SK-N-SH (cell line): Measurements from ENCODE around the gene C3. TPM values are rescaled to one million over a fixed set of nuclear protein-coding genes. Genes with fewer than 3 reads are reported as not detected.

Source experiments
- CTCF ChIA-PET: fragments of 300-600, 350-600 bp; formaldehyde crosslinking; extraction: SDS; loops from one replicate; lab custom pipeline; 2021; lab: Yijun Ruan, JAX
- POLR2A ChIA-PET: fragments of 350-600 bp; sonication (Branson Sonifier 250); formaldehyde crosslinking; extraction: SDS; loops from one replicate; lab custom pipeline; 2020; ENCODE audit warnings: antibody characterized with exemption, inconsistent platforms; lab: Yijun Ruan, JAX
- DNase-seq: peaks from one replicate; pipeline ENCODE4 v3.0.0; 2012
- H2AFZ ChIP-seq: fragments of 200-600 bp; sonication (generic); 2 replicates; pipeline ENCODE4 v1.8.1; 2016; ENCODE audit warnings: antibody characterized with exemption, mild to moderate bottlenecking, low read depth
- H3F3A ChIP-seq: fragments of 200-600 bp; sonication (generic); replicated peaks from 2 replicates; pipeline ENCODE3; 2016; ENCODE audit warnings: antibody characterized with exemption, mild to moderate bottlenecking; ENCODE audit not compliant: insufficient read depth
- H3K27ac ChIP-seq, 2 experiments: fragments of 200-500 bp in 1 of 2; fragments of 200-600 bp in 1 of 2; sonication (Bioruptor generic) in 1 of 2; sonication (generic), shearing (Covaris generic) in 1 of 2; 2 replicates each; pipeline versions ENCODE4 v1.5.1 to v1.6.1; 2014 to 2016; ENCODE audit warnings: low read depth in 2 of 2, inconsistent platforms in 1 of 2, low read length in 1 of 2, mild to moderate bottlenecking in 1 of 2, mixed read lengths in 1 of 2
- H3K27me3 ChIP-seq: fragments of 200-600 bp; sonication (generic), shearing (Covaris generic); 2 replicates; pipeline ENCODE4 v1.6.1; 2016; ENCODE audit warnings: mixed run types; ENCODE audit not compliant: insufficient read depth
- H3K36me3 ChIP-seq, 2 experiments: fragments of 200-500 bp in 1 of 2; fragments of 200-600 bp in 1 of 2; sonication (Bioruptor generic) in 1 of 2; sonication (generic) in 1 of 2; replicated peaks in 1 of 2; 2 replicates each; pipeline versions ENCODE3 to v1.5.1; 2014 to 2016; ENCODE audit warnings: low read length in 1 of 2, mild to moderate bottlenecking in 1 of 2; ENCODE audit not compliant: insufficient read depth in 2 of 2, control insufficient read depth in 1 of 2
- H3K4me1 ChIP-seq, 2 experiments: fragments of 200-500 bp in 1 of 2; fragments of 200-600 bp in 1 of 2; sonication (Bioruptor generic) in 1 of 2; sonication (generic), shearing (Covaris generic) in 1 of 2; 2 replicates each; pipeline versions ENCODE4 v1.5.1 to v1.6.1; 2014 to 2016; ENCODE audit warnings: low read depth in 1 of 2, low read length in 1 of 2, mixed run types in 1 of 2; ENCODE audit not compliant: insufficient read depth in 2 of 2, control insufficient read depth in 1 of 2
- H3K4me2 ChIP-seq: fragments of 200-600 bp; sonication (generic), shearing (Covaris generic); 2 replicates; pipeline ENCODE4 v1.6.1; 2017; ENCODE audit warnings: mixed run types
- H3K4me3 ChIP-seq, 2 experiments: fragments of 200-500 bp in 1 of 2; fragments of 200-600 bp in 1 of 2; sonication (Bioruptor generic) in 1 of 2; sonication (generic), shearing (Covaris generic) in 1 of 2; 2 replicates each; pipeline versions ENCODE4 v1.5.1 to v1.8.1; 2014 to 2016; ENCODE audit warnings: low read depth in 2 of 2, inconsistent platforms in 1 of 2, low read length in 1 of 2, mild to moderate bottlenecking in 1 of 2, mixed read lengths in 1 of 2, moderate library complexity in 1 of 2
- H3K79me2 ChIP-seq: fragments of 200-600 bp; sonication (generic); 2 replicates; pipeline ENCODE4 v1.8.1; 2017; ENCODE audit warnings: mild to moderate bottlenecking; ENCODE audit not compliant: insufficient read depth
- H3K9ac ChIP-seq: fragments of 200-600 bp; sonication (generic); 2 replicates; pipeline ENCODE4 v1.6.1; 2017; ENCODE audit warnings: mixed run types
- H3K9me2 ChIP-seq: fragments of 200-600 bp; sonication (generic); 2 replicates; pipeline ENCODE4 v1.6.1; 2017; ENCODE audit warnings: mixed run types
- H3K9me3 ChIP-seq: fragments of 200-600 bp; sonication (generic); 2 replicates; pipeline ENCODE4 v1.6.1; 2017; ENCODE audit warnings: mixed run types, mild to moderate bottlenecking, moderate library complexity
- H4K20me1 ChIP-seq: fragments of 200-600 bp; sonication (generic); 2 replicates; pipeline ENCODE4 v1.6.1; 2017; ENCODE audit warnings: mild to moderate bottlenecking, mixed run types; ENCODE audit not compliant: insufficient read depth
- ELF1 ChIP-seq: IDR thresholded peaks from 2 replicates; pipeline ENCODE4 v1.4.0; 2012
- GABPA ChIP-seq: IDR thresholded peaks from 2 replicates; pipeline ENCODE4 v1.4.0; 2012; ENCODE audit warnings: low read depth, mild to moderate bottlenecking
- GATA2 ChIP-seq: sonication (generic); formaldehyde crosslinking; IDR thresholded peaks from 2 replicates; pipeline ENCODE4 v1.5.0; 2020; ENCODE audit warnings: mild to moderate bottlenecking, missing genetic modification reagents
- MAX ChIP-seq: IDR thresholded peaks from 2 replicates; pipeline ENCODE4 v1.4.0; 2012; ENCODE audit warnings: low read depth
- MXI1 ChIP-seq: IDR thresholded peaks from 2 replicates; pipeline ENCODE4 v1.6.1; 2012; ENCODE audit warnings: mild to moderate bottlenecking, low read depth, low read length, improper control_type of control experiment
- NRF1 ChIP-seq: IDR thresholded peaks from 2 replicates; pipeline ENCODE4 v1.6.1; 2012; ENCODE audit warnings: low read depth, mild to moderate bottlenecking, low read length
- PBX3 ChIP-seq: IDR thresholded peaks from 2 replicates; pipeline ENCODE4; 2012
- POLR2AphosphoS5 ChIP-seq: IDR thresholded peaks from 2 replicates; pipeline ENCODE4 v1.6.1; 2012; ENCODE audit warnings: low read depth, low read length
- RAD21 ChIP-seq: IDR thresholded peaks from 2 replicates; pipeline ENCODE4 v1.6.1; 2012; ENCODE audit warnings: mild to moderate bottlenecking, low read length
- SIN3A ChIP-seq: IDR thresholded peaks from 2 replicates; pipeline ENCODE4 v1.6.1; 2012; ENCODE audit warnings: low read depth, mild to moderate bottlenecking, low read length, moderate library complexity, borderline replicate concordance
- SMC3 ChIP-seq: IDR thresholded peaks from 2 replicates; pipeline ENCODE4 v1.6.1; 2012; ENCODE audit warnings: low read depth, low read length, improper control_type of control experiment
- TAF1 ChIP-seq: IDR thresholded peaks from 2 replicates; pipeline ENCODE4 v1.6.1; 2012; ENCODE audit warnings: low read depth, mild to moderate bottlenecking, low read length, moderate library complexity, borderline replicate concordance
- TCF12 ChIP-seq: IDR thresholded peaks from 2 replicates; pipeline ENCODE4 v1.4.0; 2012
- TEAD4 ChIP-seq: IDR thresholded peaks from 2 replicates; pipeline ENCODE4 v1.4.0; 2012; ENCODE audit warnings: mild to moderate bottlenecking, borderline replicate concordance; ENCODE audit not compliant: insufficient read depth
- USF1 ChIP-seq: IDR thresholded peaks from 2 replicates; pipeline ENCODE4 v1.4.0; 2012; ENCODE audit warnings: low read depth, borderline replicate concordance
- YY1 ChIP-seq: IDR thresholded peaks from 2 replicates; pipeline ENCODE4 v1.4.0; 2012; ENCODE audit warnings: low read depth, mild to moderate bottlenecking
- ZBTB33 ChIP-seq: IDR thresholded peaks from 2 replicates; pipeline ENCODE4 v1.4.0; 2012; ENCODE audit warnings: low read depth, borderline replicate concordance
- WGBS: methylation state at CpG from one replicate; pipeline ENCODE4 v1.1.6; 2017; ENCODE audit warnings: low lambda C conversion rate; 5-methylcytosine and 5-hydroxymethylcytosine counted together
- polyA plus RNA-seq, 3 experiments: library from polyadenylated mRNA; depleted of rRNA; stranded (reverse); fragments of >200 nt; gene quantifications; 2 replicates each; pipeline ENCODE4 v1.2.3, GENCODE V29; 2012

C3 gene
- polyA plus RNA-seq, 1 of the 3 experiments (the other 2 are of a cell fraction) = 0.67 TPM

GRCh38 chr19:6717441-6717971 is 2.9 kb downstream of the C3 start:
- no peak for TF ChIP-seq ELF1
- TF ChIP-seq SIN3A = no peak
- no peak for TF ChIP-seq ZBTB33
- TF ChIP-seq YY1 = no peak
- no peak for TF ChIP-seq MAX
- TF ChIP-seq SMC3 = no peak
- no peak for TF ChIP-seq NRF1
- TF ChIP-seq MXI1 = no peak
- TF ChIP-seq RAD21 = no peak
- TF ChIP-seq POLR2AphosphoS5 = no peak
- TF ChIP-seq USF1 = no peak
- no peak for TF ChIP-seq GATA2 (CRISPR knock-in tag)
- no peak for TF ChIP-seq TAF1
- TF ChIP-seq TCF12 = no peak
- no peak for TF ChIP-seq GABPA
- no peak for TF ChIP-seq TEAD4
- TF ChIP-seq PBX3 = no peak
- H3K27me3 ChIP-seq = peaks cover 23% of the 10 kb centered on the region
- DNase-seq = no peak
- H4K20me1 ChIP-seq = no peaks in the 10 kb centered on the region
- WGBS = 47% methylated on average over 4 of the region's 4 CpGs
- no peak overlapping the region for H3K27ac ChIP-seq
- ChIA-PET CTCF (no interaction called here), POLR2A (no interaction called here)
- H3K79me2 ChIP-seq = no peaks in the 10 kb centered on the region
- H3K4me2 ChIP-seq = no peak overlapping the region
- no peaks in the 10 kb centered on the region for H3K9me2 ChIP-seq
- H3K36me3 ChIP-seq = no peaks in the 10 kb centered on the region
- no peak overlapping the region for H3K9ac ChIP-seq
- H3K4me1 ChIP-seq = no peaks in the 10 kb centered on the region
- peaks cover 6% of the 10 kb centered on the region for H3F3A ChIP-seq
- no peak overlapping the region for H2AFZ ChIP-seq
- no peak overlapping the region for H3K4me3 ChIP-seq
- no peaks in the 10 kb centered on the region for H3K9me3 ChIP-seq
